OCI-LY1 (cell line): ENCODE measurements around the gene OSTF1.

Experiments
- H2AFZ ChIP-seq: fragments of 200-600 bp; sonication (generic), shearing (Covaris generic); 2 replicates; pipeline ENCODE4 v1.6.0; 2014; ENCODE audit warnings: antibody characterized with exemption, mild to moderate bottlenecking, low read length
- H3F3A ChIP-seq: fragments of 200-600 bp; sonication (generic), shearing (Covaris generic); 2 replicates; pipeline ENCODE4 v1.6.0; 2014; ENCODE audit warnings: mild to moderate bottlenecking, antibody characterized with exemption, low read length, moderate library complexity; ENCODE audit not compliant: insufficient read depth
- H3K27ac ChIP-seq: fragments of 200-600 bp; sonication (generic); 2 replicates; pipeline ENCODE4 v1.5.1; 2014; ENCODE audit warnings: low read length, mixed run types, mild to moderate bottlenecking, low read depth; ENCODE audit not compliant: poor library complexity, severe bottlenecking
- H3K27me3 ChIP-seq: fragments of 200-600 bp; sonication (generic); 2 replicates; pipeline ENCODE4 v1.6.0; 2014; ENCODE audit warnings: antibody characterized with exemption, mild to moderate bottlenecking, low read length, moderate library complexity; ENCODE audit not compliant: insufficient read depth
- H3K36me3 ChIP-seq: fragments of 200-600 bp; sonication (generic); 2 replicates; pipeline ENCODE4 v1.6.1; 2014; ENCODE audit warnings: mild to moderate bottlenecking, antibody characterized with exemption, low read length, moderate library complexity, mixed read lengths; ENCODE audit not compliant: insufficient read depth
- H3K4me1 ChIP-seq: fragments of 200-600 bp; sonication (generic); 2 replicates; pipeline ENCODE4 v1.5.1; 2014; ENCODE audit warnings: mild to moderate bottlenecking, low read length, moderate library complexity; ENCODE audit not compliant: insufficient read depth, severe bottlenecking
- H3K4me2 ChIP-seq: fragments of 200-600 bp; sonication (generic), shearing (Covaris generic); 2 replicates; pipeline ENCODE4 v1.6.1; 2014; ENCODE audit warnings: low read length
- H3K4me3 ChIP-seq: fragments of 200-600 bp; sonication (generic); 2 replicates; pipeline ENCODE4 v1.5.1; 2014; ENCODE audit warnings: low read length, low read depth, mild to moderate bottlenecking, mixed read lengths; ENCODE audit not compliant: poor library complexity, severe bottlenecking
- H3K79me2 ChIP-seq: fragments of 200-600 bp; shearing (Covaris generic); 2 replicates; pipeline ENCODE4 v1.6.1; 2016; ENCODE audit warnings: mixed run types, low read length, mixed read lengths; ENCODE audit not compliant: insufficient read depth
- H3K9ac ChIP-seq: fragments of 200-600 bp; sonication (generic), shearing (Covaris generic); 2 replicates; pipeline ENCODE4 v1.6.1; 2014; ENCODE audit warnings: mild to moderate bottlenecking, low read length, mixed read lengths
- H3K9me2 ChIP-seq: fragments of 200-600 bp; sonication (generic), shearing (Covaris generic); 2 replicates; pipeline ENCODE4 v1.6.1; 2014; ENCODE audit warnings: low read depth, mild to moderate bottlenecking, low read length, mixed read lengths
- H3K9me3 ChIP-seq: fragments of 200-600 bp; shearing (Covaris generic); 2 replicates; pipeline ENCODE4 v1.6.1; 2014; ENCODE audit warnings: low read length, mixed read lengths
- H4K20me1 ChIP-seq: fragments of 200-600 bp; sonication (generic), shearing (Covaris generic); 2 replicates; pipeline ENCODE4 v1.6.0; 2016; ENCODE audit warnings: mild to moderate bottlenecking, low read length; ENCODE audit not compliant: insufficient read depth
- EZH2 ChIP-seq: fragments of 200-600 bp; sonication (generic), shearing (Covaris generic); IDR thresholded peaks from 2 replicates; pipeline ENCODE4 v1.8.0; 2017; ENCODE audit warnings: borderline replicate concordance, mixed run types, mild to moderate bottlenecking, antibody characterized with exemption, low read length, moderate library complexity, mixed read lengths
- TF ChIP-seq, protein P1 (sequence below): fragments of 200-600 bp; sonication (generic), shearing (Covaris generic); IDR thresholded peaks from 2 replicates; pipeline ENCODE4 v1.5.1; 2017; ENCODE audit warnings: mild to moderate bottlenecking, antibody characterized with exemption, low read length, moderate library complexity, mixed read lengths

The OSTF1 gene

DNA sequence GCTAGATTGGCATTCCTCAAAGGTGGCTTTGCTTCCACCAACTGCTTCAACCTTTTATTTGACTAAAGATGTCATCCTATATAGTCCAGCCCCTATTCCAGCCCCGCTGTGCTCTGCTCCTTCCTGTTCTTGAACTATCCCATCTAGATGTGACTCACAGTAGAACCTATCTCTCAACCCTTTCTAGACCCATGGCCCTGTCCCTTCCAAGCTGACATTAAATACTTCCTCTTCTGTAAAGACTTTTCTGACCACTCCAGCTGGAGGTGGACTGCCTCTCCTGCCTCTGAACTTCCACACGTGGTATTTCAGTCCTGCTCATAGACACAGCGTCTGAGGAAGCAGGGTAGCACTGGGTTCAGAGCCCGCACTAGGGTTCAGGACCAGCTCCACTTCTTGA, 32.4 kb downstream of the OSTF1 start:
- Histone ChIP-seq H3K9me2 (no peaks in the 10 kb centered on the region), H2AFZ (no peak overlapping the region), H3F3A (no peaks in the 10 kb centered on the region), H4K20me1 (no peaks in the 10 kb centered on the region), H3K27ac (no peak overlapping the region), H3K9me3 (no peaks in the 10 kb centered on the region), H3K9ac (no peak overlapping the region), H3K36me3 (peaks cover 39% of the 10 kb centered on the region), H3K27me3 (no peaks in the 10 kb centered on the region), H3K4me1 (no peaks in the 10 kb centered on the region), H3K79me2 (peaks cover 14% of the 10 kb centered on the region), H3K4me2 (no peak overlapping the region), H3K4me3 (no peak overlapping the region)
- no peak for TF ChIP-seq EZH2
- TF ChIP-seq, protein P1, sequence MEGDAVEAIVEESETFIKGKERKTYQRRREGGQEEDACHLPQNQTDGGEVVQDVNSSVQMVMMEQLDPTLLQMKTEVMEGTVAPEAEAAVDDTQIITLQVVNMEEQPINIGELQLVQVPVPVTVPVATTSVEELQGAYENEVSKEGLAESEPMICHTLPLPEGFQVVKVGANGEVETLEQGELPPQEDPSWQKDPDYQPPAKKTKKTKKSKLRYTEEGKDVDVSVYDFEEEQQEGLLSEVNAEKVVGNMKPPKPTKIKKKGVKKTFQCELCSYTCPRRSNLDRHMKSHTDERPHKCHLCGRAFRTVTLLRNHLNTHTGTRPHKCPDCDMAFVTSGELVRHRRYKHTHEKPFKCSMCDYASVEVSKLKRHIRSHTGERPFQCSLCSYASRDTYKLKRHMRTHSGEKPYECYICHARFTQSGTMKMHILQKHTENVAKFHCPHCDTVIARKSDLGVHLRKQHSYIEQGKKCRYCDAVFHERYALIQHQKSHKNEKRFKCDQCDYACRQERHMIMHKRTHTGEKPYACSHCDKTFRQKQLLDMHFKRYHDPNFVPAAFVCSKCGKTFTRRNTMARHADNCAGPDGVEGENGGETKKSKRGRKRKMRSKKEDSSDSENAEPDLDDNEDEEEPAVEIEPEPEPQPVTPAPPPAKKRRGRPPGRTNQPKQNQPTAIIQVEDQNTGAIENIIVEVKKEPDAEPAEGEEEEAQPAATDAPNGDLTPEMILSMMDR = no peak

DNA sequence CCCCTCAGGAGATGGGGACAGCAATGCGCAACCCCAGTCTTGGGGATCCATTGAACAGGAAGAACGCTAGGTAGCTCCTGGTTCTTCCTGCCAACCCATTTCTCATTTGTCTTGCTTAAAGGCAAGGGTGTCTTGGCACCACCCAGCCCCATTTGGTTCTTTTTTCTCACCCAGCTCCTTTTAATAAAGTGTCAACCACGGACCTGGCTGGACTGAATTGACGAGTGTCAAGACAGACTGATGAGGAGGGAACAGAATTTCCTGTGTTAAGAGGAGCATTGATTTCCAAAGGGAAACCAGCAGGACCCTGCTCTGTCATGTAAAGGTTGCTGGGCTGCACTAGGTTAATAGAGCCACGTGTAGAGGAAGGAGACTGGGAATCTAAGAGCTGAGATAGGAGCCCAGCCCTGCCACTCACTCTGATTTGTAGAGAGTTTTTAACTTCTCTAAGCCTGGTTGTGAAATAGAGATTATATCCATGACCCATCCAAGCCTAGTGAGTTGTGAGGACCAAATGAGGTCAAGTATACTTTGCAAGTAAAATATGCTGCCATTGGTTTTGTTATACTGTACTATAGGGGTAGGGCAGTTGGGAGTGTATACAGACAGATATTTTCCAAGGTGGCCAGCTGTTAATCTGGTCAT, 33.7 kb downstream of the OSTF1 start:
- TF ChIP-seq, protein P1 = no peak
- H3K9me2 ChIP-seq = no peaks in the 10 kb centered on the region
- H3K79me2 ChIP-seq = peaks cover 4% of the 10 kb centered on the region; the same call in 1 of the 2 replicates

DNA sequence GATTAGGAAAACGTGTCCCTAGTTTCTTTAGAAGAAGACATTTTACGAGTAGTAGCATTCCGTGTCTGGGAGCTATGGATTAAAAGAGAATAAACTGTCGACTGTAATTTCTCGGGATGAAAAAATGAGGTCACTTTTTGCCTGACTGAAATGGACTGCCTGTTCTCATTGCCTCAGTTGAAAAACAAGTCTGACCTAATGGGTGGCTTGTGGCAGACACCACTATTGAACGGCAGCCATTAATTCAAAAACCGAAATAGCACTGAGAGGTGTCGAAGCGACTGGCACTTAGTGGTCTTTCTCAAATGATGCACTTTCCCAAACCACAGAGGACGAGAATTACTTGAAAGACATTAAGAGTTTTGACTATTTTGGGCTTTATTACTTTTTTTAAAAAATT, 35.4 kb downstream of the OSTF1 start:
- no peaks in the 10 kb centered on the region for H3K27me3 ChIP-seq
- no peaks in the 10 kb centered on the region for H3K79me2 ChIP-seq
- H4K20me1 ChIP-seq = no peaks in the 10 kb centered on the region
- no peaks in the 10 kb centered on the region for H3F3A ChIP-seq
- peaks cover 26% of the 10 kb centered on the region for H3K36me3 ChIP-seq
- H2AFZ ChIP-seq = no peak overlapping the region
- no peak for TF ChIP-seq EZH2
- TF ChIP-seq, protein P1 = no peak
- H3K27ac ChIP-seq = no peak overlapping the region
- H3K9me2 ChIP-seq = no peaks in the 10 kb centered on the region
- H3K9ac ChIP-seq = no peak overlapping the region
- no peak overlapping the region for H3K4me2 ChIP-seq
- no peak overlapping the region for H3K4me3 ChIP-seq
- no peaks in the 10 kb centered on the region for H3K4me1 ChIP-seq
- H3K9me3 ChIP-seq = no peaks in the 10 kb centered on the region

More for the DNA sequence above, 33.7 kb downstream of the OSTF1 start:
- Histone ChIP-seq H3K4me3 (no peak overlapping the region), H3K36me3 (peaks cover 41% of the 10 kb centered on the region), H3K27ac (no peak overlapping the region), H3K9ac (no peak overlapping the region), H3K9me3 (no peaks in the 10 kb centered on the region), H4K20me1 (no peaks in the 10 kb centered on the region), H2AFZ (no peak overlapping the region), H3K4me1 (no peaks in the 10 kb centered on the region), H3K4me2 (no peak overlapping the region), H3K27me3 (no peaks in the 10 kb centered on the region), H3F3A (no peaks in the 10 kb centered on the region)
